ENCODE measurements around the gene SPAG16.

The SPAG16 gene

DNA sequence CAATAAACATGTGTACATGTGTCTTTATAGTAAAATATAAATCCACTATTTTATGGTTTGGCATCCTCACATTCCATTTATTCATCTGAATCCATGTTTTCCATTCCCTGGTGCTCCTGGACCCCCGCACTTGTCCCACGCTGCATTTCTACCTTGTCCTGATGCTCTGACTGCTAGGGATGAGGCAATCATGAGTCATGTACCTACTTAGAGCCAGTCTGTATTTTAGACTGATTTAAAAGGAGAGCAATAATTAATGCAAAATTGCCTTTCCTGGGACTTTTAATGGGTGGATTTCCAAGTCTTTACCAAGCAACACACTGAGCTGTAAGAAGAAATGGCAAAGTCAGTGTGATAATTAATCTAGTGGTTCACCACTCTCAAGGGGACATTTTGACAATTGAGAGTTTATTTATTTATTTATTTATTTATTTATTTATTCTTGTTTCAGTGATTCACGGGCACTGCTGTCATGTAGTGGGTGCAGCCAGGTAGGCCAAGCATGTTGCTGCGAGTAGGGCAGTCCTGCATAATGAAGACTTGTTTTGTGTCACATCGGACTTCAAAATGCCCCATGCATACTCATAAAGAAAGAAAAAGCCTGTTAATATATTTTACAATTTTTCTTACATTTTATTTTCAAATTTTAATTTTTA is 707.3 kb downstream of the SPAG16 start:
- no peak for TF ChIP-seq TAF1 (IDR thresholded peaks at IDR 0.05; ENCODE audit: borderline replicate concordance, insufficient read depth, low read length)
- no peak for TF ChIP-seq FOXP2 (optimal IDR thresholded peaks at IDR 0.05; ENCODE audit: borderline replicate concordance, extremely low read depth, extremely low read length, insufficient read depth)
- TF ChIP-seq POLR2AphosphoS5 (IDR thresholded peaks at IDR 0.05; ENCODE audit: low read depth, low read length) = no peak
- TF ChIP-seq REST (IDR thresholded peaks at IDR 0.05; ENCODE audit: insufficient read depth in 1 of 2, low read depth in 2 of 2, low read length in 2 of 2) = no peak
- no peak for TF ChIP-seq SIN3A (IDR thresholded peaks at IDR 0.05; ENCODE audit: borderline replicate concordance, insufficient read depth, low read length)

- TF ChIP-seq REST (IDR thresholded peaks at IDR 0.05; ENCODE audit: insufficient read depth in 1 of 2, low read depth in 2 of 2, low read length in 2 of 2) (no peak), TAF1 (IDR thresholded peaks at IDR 0.05; ENCODE audit: borderline replicate concordance, insufficient read depth, low read length) (no peak)
Observed at GRCh38 chr2:213995400-213996105, 711.3 kb downstream of the SPAG16 start.

GRCh38 chr2:214004463-214004862 is 720.2 kb downstream of the SPAG16 start:
- no peak for TF ChIP-seq POLR2AphosphoS5 (IDR thresholded peaks at IDR 0.05; ENCODE audit: low read depth, low read length)
- TF ChIP-seq FOXP2 (optimal IDR thresholded peaks at IDR 0.05; ENCODE audit: borderline replicate concordance, extremely low read depth, extremely low read length, insufficient read depth) = no peak
- TF ChIP-seq TAF1 (IDR thresholded peaks at IDR 0.05; ENCODE audit: borderline replicate concordance, insufficient read depth, low read length) = no peak
- no peak for TF ChIP-seq SIN3A (IDR thresholded peaks at IDR 0.05; ENCODE audit: borderline replicate concordance, insufficient read depth, low read length)
- no peak for TF ChIP-seq REST (IDR thresholded peaks at IDR 0.05; ENCODE audit: insufficient read depth in 1 of 2, low read depth in 2 of 2, low read length in 2 of 2)

GRCh38 chr2:214005337-214005736 is 721.1 kb downstream of the SPAG16 start:
- TF ChIP-seq POLR2AphosphoS5 (IDR thresholded peaks at IDR 0.05; ENCODE audit: low read depth, low read length) (no peak), REST (IDR thresholded peaks at IDR 0.05; ENCODE audit: insufficient read depth in 1 of 2, low read depth in 2 of 2, low read length in 2 of 2) (no peak), FOXP2 (optimal IDR thresholded peaks at IDR 0.05; ENCODE audit: borderline replicate concordance, extremely low read depth, extremely low read length, insufficient read depth) (no peak), SIN3A (IDR thresholded peaks at IDR 0.05; ENCODE audit: borderline replicate concordance, insufficient read depth, low read length) (no peak), TAF1 (IDR thresholded peaks at IDR 0.05; ENCODE audit: borderline replicate concordance, insufficient read depth, low read length) (no peak)
